Stimulated activated CD4-positive, alpha-beta T cell treated with anti-CD3 and anti-CD28 coated beads, Interleukin-1b, Interleukin-23, amount 100 ng/mL, for 48 hours (primary cell): ENCODE data around the gene SPAG17.
"Not testable (repeated sequence)": the region's sequence is repeated elsewhere in the genome, so short reads cannot be mapped to it uniquely, and the experiment has no call there.

ENCODE experiments used
- DNase-seq: peaks from one replicate; pipeline ENCODE4 v3.0.0-alpha.2; 2020

SPAG17 gene

DNA sequence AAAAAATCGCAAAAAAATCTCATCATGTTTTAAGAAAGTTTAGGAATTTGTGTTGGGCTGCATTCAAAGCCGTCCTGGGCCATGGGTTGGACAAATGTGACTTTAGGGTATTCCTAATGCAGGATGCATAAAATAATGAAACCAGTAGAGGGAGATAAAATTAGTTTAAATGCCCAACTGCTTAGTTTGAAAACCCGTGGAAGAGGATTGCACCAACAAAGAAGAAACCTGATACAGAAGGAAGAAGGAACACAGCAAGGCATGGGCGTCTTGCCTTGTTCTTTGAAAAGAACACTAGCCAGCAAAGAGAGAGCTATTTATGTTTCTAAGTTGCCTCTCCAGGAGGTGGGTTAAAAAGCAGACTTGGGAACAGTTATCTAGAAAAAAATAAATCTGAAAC is 217.6 kb downstream of the SPAG17 start:
- no peak for DNase-seq

GRCh38 chr1:117964290-117965038 is 220.6 kb downstream of the SPAG17 start:
- DNase-seq = no peak

DNA sequence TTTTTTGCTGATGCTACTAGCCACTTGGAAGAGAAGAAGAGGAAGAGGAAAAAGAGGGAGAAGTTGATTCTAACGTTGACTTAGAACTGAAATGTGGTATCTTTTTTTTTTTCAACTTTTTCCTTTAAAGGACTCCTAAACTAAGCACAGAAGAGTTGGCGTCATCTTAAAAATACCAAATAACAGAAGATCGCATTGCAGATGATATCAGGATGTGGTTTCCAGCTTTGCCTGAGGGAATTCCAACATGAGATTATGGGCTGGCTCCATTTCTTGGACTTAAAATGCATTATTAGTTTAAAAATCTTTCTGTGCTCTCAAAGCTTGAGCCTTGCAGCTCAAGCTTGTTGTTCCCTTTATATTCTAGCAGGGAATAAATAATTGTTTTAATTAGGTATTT is 225.7 kb downstream of the SPAG17 start:
- DNase-seq = no peak

- DNase-seq = no peak
Measured at GRCh38 chr1:117952386-117952785, 232.6 kb downstream of the SPAG17 start.

DNA sequence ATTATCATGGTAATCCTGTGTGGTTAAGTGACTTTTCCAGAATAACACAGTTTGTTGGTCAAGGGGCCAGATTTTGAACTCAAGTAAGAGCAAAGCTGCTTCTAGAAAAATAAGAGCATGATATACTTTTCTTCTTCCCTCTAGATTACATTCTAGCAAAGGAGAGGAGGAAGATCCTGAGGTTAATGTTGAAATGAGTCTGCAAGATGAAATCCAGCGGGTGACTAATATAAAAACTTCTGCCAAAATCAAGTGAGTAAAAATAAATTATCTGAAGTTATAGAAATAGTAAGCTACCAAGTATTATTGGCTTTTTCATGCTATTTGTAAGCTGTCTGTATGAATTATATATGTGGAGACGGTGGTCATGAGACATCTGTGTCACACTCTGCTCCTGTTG is 242.7 kb downstream of the SPAG17 start:
- DNase-seq = no peak

GRCh38 chr1:117933769-117934168 is 251.3 kb downstream of the SPAG17 start:
- no peak for DNase-seq

DNA sequence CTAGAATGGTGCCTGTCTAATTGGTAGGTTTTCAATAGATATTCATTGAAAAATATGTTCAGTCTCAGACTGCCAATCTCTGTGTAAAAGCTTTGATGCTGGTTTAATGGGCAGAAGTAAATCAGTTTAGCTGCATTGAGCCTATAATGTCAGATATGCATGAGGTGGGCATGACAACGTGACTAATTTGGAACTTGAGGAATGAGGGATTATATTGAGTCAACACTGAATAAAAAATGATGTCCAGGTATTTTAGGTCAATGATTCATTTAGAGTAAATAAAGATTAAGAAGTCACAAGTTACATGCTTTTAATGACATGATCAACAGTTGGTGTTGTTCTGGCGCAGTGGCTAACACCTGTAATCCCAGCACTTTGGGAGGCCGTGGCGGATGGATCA is 252.5 kb downstream of the SPAG17 start:
- no peak for DNase-seq

DNA sequence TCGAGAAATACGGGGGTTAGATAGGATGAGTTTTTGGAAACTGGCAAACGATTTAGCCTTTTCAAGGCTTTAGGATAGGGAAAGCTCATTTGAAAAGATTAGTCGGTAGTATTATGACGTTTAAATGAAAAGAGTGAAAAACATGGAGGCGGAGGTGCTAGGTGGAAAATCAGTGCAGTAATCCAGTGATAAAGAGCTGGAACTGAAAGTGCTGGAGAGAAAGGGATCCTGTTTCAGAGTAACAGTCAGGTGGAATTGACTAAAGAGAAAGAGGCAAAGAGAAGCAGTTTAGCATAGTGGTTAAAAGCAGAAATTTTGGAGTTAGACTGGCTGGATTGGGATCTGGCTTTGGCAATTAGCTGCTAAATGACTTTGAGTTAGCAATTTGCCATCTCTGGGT is 254.5 kb downstream of the SPAG17 start:
- DNase-seq = no peak

DNA sequence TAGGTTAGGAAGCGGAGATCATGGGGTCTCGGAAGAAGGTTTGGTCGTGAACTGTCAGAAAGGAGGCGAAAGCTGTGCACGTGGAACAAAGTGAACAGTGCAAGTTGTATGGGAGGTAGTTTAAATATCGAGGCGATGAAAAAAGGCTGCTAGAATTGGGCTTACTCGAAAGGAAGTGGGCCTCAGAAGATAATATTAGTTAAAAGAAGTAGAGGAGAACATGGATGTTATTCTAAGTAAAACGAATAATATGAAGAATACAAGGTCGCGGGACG is 254.9 kb downstream of the SPAG17 start:
- DNase-seq = peak; percentile 1

DNA sequence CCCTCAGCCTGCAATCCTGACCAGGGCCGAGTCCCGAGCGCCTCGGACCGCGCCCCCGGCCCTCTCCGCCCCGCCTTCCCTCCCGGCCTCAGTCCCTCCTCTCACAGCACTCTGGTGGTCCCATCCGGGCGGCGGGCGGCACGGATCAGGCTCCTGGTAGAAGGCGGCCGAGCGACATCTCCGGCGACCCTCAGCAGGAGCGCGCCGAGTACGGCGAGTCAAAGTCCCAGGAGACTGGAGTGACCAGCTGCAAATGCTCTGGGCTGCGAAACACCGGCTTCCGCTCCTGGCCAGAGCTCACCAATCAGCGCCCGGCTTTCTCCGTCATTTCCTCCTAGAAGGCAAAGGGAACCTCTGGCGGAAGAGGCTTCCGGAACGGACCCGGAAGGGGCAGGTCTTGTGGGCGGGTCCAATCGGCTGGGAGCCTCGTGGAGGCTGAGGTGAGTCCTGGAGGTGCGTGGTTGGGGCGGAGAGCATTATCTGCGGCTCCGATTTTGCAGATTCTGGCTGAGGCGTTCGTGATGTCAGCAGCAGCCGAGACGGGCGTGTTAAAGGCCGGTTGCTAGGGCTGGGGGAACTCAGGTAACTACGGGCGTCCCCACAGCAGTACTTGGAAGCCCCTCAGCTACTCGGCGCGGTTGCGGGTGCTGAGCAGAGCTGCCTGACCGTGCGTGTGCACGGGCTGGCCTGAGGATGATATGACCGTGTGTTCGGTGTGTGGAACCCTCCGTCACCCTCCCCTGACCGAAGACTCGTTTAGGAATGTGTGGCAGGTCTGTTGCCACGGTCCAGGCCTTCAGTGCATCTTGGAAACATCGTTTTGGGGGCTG is 255.5 kb downstream of the SPAG17 start, which contains the start of the genes GDAP2 and WDR3:
Gene GDAP2 (minus strand): TSS at position 279 of the 830 bp plus-strand sequence. CDS start 9,264 bp downstream, outside the sequence.
Gene WDR3 (plus strand): TSS at position 397 of the 830 bp plus-strand sequence. CDS start 3,581 bp downstream, outside the sequence.
- peak; percentile 96 for DNase-seq

GRCh38 chr1:117928881-117929342 is 256.1 kb downstream of the SPAG17 start:
- DNase-seq = peak; percentile 20

DNA sequence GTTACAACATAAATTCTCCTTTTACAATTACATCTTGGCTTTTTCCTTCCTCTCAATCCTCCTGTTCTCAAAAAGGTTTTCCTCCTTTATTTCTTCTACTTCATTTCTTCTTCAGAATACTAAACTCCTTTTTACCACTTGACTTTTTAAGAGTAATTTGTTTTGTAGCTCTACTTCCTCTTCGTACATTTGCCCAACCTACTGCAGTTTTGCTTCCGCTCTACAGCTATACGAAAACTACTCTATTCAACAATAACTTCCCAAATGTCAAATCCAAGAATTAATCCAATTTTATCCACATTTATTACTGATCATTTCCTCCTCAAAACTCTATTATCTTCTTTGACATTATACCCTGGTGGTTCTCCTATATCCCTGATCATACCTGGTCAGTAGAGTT is 259.0 kb downstream of the SPAG17 start:
- no peak for DNase-seq

- DNase-seq = not testable (repeated sequence)
Measured at GRCh38 chr1:117922717-117923116, 262.3 kb downstream of the SPAG17 start.

- no peak for DNase-seq
Measured at GRCh38 chr1:117921991-117922390, 263.0 kb downstream of the SPAG17 start.

DNA sequence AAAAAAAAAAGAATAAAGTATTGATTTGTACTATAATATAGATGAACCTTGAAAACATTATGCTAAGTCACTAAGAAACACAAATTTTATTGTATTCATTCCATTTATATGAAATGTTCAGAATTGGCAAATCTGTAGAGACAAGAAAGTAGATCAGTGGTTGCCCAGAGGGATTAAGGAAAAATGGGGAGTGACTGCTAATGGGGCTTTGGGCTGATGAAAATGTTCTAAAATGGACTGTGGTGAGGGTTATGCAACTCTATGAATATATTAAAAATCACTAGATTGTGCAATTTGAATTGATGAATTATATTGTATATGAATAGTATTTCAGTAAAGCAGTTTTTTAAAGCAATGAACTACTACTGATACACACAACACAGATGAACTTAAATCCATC is 265.7 kb downstream of the SPAG17 start:
- no peak for DNase-seq

GRCh38 chr1:117911051-117911450 is 274.0 kb downstream of the SPAG17 start:
- no peak for DNase-seq

DNA sequence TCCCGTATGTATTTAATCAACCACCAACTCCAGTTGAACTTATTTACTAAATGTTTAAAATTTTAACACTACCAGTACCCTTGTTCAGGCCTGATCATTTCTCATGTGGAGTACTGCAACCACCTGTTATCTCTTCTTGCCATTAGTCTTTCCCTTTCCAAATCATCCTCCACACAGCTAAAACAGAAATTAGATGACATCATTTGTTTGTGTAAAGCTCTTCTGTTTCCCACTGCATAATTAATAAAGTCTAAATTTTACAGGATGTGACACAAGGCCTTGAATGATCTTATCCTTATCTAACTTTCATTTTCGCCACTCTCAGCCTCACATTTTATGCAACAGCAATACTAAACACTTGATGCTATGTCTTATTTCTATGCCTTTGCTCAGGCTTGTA is 280.0 kb downstream of the SPAG17 start:
- no peak for DNase-seq

- no peak for DNase-seq
Measured at GRCh38 chr1:117904485-117904884, 280.5 kb downstream of the SPAG17 start.
